Measurements from ENCODE around the gene ADM5.

ADM5 gene

GRCh38 chr19:49689133-49690078 is at the start of gene ADM5:
ADM5 (plus strand) TSS chr19:49689594; CDS start chr19:49689838, 244 bp downstream.
- peak; percentile 48 for DNase-seq

- peak; percentile 100 for DNase-seq
Observed at GRCh38 chr19:49640113-49640898, 49.1 kb upstream of the ADM5 start, which contains the start of gene RRAS. RRAS (minus strand) TSS chr19:49640143; CDS start chr19:49640098, 45 bp downstream.

GRCh38 chr19:49641688-49642491 is 47.5 kb upstream of the ADM5 start, which contains the start of gene SCAF1:
SCAF1 (plus strand) TSS chr19:49642209; CDS start chr19:49645027, 2,818 bp downstream.
- DNase-seq: peak; percentile 99

GRCh38 chr19:49642492-49643035 is 46.8 kb upstream of the ADM5 start:
- DNase-seq: no peak

GRCh38 chr19:49643466-49643865 is 45.9 kb upstream of the ADM5 start:
- no peak for DNase-seq

GRCh38 chr19:49645592-49645991 is 43.8 kb upstream of the ADM5 start:
- DNase-seq: no peak

- no peak for DNase-seq
Observed at GRCh38 chr19:49645995-49646394, 43.4 kb upstream of the ADM5 start.

- DNase-seq: no peak
Observed at GRCh38 chr19:49646586-49646985, 42.8 kb upstream of the ADM5 start.

GRCh38 chr19:49651029-49651819 is 38.2 kb upstream of the ADM5 start:
- DNase-seq: no peak

- no peak for DNase-seq
Observed at GRCh38 chr19:49651820-49652550, 37.4 kb upstream of the ADM5 start.

- DNase-seq: no peak
Observed at GRCh38 chr19:49652551-49653465, 36.6 kb upstream of the ADM5 start.

GRCh38 chr19:49653466-49653806 is 36.0 kb upstream of the ADM5 start:
- DNase-seq: no peak

- DNase-seq: no peak
Observed at GRCh38 chr19:49654581-49654980, 34.8 kb upstream of the ADM5 start.

- no peak for DNase-seq
Observed at GRCh38 chr19:49655570-49656455, 33.6 kb upstream of the ADM5 start.

- no peak for DNase-seq
Observed at GRCh38 chr19:49656456-49657109, 32.8 kb upstream of the ADM5 start.

GRCh38 chr19:49657493-49658138 is 31.8 kb upstream of the ADM5 start:
- DNase-seq: no peak

GRCh38 chr19:49658139-49658517 is 31.3 kb upstream of the ADM5 start:
- no peak for DNase-seq
